HepG2 (cell line): ENCODE measurements around the gene TSEN34. TPM values are rescaled to one million over a fixed set of nuclear protein-coding genes. Genes with fewer than 3 reads are reported as not detected.

ENCODE experiments used
- ATAC-seq: fragments of 200-7000 bp; cut with Tn5 transposase; 3 replicates; pipeline ENCODE4 v1.9.1; 2020; ENCODE audit warnings: mild to moderate bottlenecking, moderate library complexity
- BruUV-seq: library from RNA; stranded (reverse); fragments of 400-500 nt; replicated peaks from 2 replicates; lab custom pipeline; 2021; lab: Mats Ljungman, UMichigan
- CTCF ChIA-PET: fragments of 300-600 bp; formaldehyde crosslinking; extraction: SDS; loops from one replicate; lab custom pipeline; 2021; ENCODE audit warnings: low total read pairs, inconsistent platforms, low intra/inter-chr PET ratio; lab: Yijun Ruan, JAX
- POLR2A ChIA-PET: fragments of 350-600 bp; sonication (Branson Sonifier 250); formaldehyde crosslinking; loops from one replicate; lab custom pipeline; 2020; ENCODE audit warnings: antibody characterized with exemption, inconsistent platforms; lab: Yijun Ruan, JAX
- DNase-seq: peaks from one replicate; pipeline ENCODE4 v3.0.0-alpha.2; 2015; ENCODE audit warnings: low spot score
- FAIRE-seq: peaks from 3 replicates; lab custom pipeline; 2011; peaks lifted over from hg19 to GRCh38; lab: Jason Lieb, UNC
- H2AFZ ChIP-seq: one replicate; pipeline ENCODE4 v1.6.1; 2011; ENCODE audit warnings: low read length, inconsistent platforms
- H3K27ac ChIP-seq: fragments of 300-600 bp; 3 replicates; pipeline ENCODE4 v1.8.0; 2011; ENCODE audit warnings: mixed run types, mild to moderate bottlenecking, mixed read lengths, low read length, inconsistent platforms; ENCODE audit not compliant: insufficient read depth; ENCODE audit errors: extremely low read length
- H3K27me3 ChIP-seq, 2 experiments: fragments of 200-600 bp in 1 of 2; 2 replicates in 1 of 2; 3 replicates in 1 of 2; pipeline versions ENCODE4 v1.6.0 to v1.8.0; 2011; ENCODE audit warnings: low read length in 2 of 2, mild to moderate bottlenecking in 2 of 2, moderate library complexity in 2 of 2, inconsistent platforms in 1 of 2; ENCODE audit not compliant: insufficient read depth in 2 of 2, control insufficient read depth in 1 of 2
- H3K36me3 ChIP-seq, 2 experiments: fragments of 200-600 bp in 1 of 2; replicated peaks in 1 of 2; 2 replicates in 1 of 2; 3 replicates in 1 of 2; pipeline versions ENCODE4 v1.5.1 to v1.8.0; 2011; ENCODE audit warnings: low read length in 2 of 2, inconsistent platforms in 1 of 2; ENCODE audit not compliant: insufficient read depth in 2 of 2, control insufficient read depth in 1 of 2
- H3K4me1 ChIP-seq: 2 replicates; pipeline ENCODE4 v1.5.1; 2012; ENCODE audit warnings: low read length, inconsistent platforms; ENCODE audit not compliant: insufficient read depth
- H3K4me2 ChIP-seq: 2 replicates; pipeline ENCODE4 v1.6.0; 2011; ENCODE audit warnings: low read depth, low read length, inconsistent platforms
- H3K4me3 ChIP-seq, 3 experiments: fragments of 200-600 bp in 1 of 3; sonication (generic), shearing (Covaris generic) in 1 of 3; replicated peaks in 1 of 3; 2 replicates each; pipeline ENCODE4 v1.5.1; 2011 to 2016; ENCODE audit warnings: low read length in 3 of 3, inconsistent platforms in 2 of 3, low read depth in 2 of 3, mild to moderate bottlenecking in 2 of 3, control low read depth in 1 of 3, mixed read lengths in 1 of 3; ENCODE audit not compliant: insufficient read depth in 1 of 3
- H3K79me2 ChIP-seq: one replicate; pipeline ENCODE4 v1.6.1; 2011; ENCODE audit warnings: low read length, inconsistent platforms; ENCODE audit not compliant: insufficient read depth
- H3K9ac ChIP-seq: 2 replicates; pipeline ENCODE4 v1.6.0; 2011; ENCODE audit warnings: mild to moderate bottlenecking, low read depth, low read length, inconsistent platforms; ENCODE audit not compliant: insufficient read depth
- H3K9me3 ChIP-seq: 2 replicates; pipeline ENCODE4 v1.5.1; 2012; ENCODE audit warnings: mild to moderate bottlenecking, low read length
- H4K20me1 ChIP-seq: 2 replicates; pipeline ENCODE4 v1.6.0; 2011; ENCODE audit warnings: inconsistent platforms, mild to moderate bottlenecking, low read length, moderate library complexity; ENCODE audit not compliant: insufficient read depth
- ATF6 ChIP-seq: sonication (generic); formaldehyde crosslinking; conservative IDR thresholded peaks from 2 replicates; pipeline ENCODE4 v1.4.0; 2020; ENCODE audit warnings: missing genetic modification reagents
- BCL3 ChIP-seq: sonication (generic); formaldehyde crosslinking; IDR thresholded peaks from 2 replicates; pipeline ENCODE4 v1.5.1; 2020; ENCODE audit warnings: mild to moderate bottlenecking, missing genetic modification reagents, moderate library complexity
- BCL6 ChIP-seq: IDR thresholded peaks from 2 replicates; pipeline ENCODE4 v1.6.1; 2016; ENCODE audit warnings: missing genetic modification reagents, missing compliant biosample characterization
- FLYWCH1 ChIP-seq: sonication (generic); formaldehyde crosslinking; IDR thresholded peaks from 2 replicates; pipeline ENCODE4 v1.8.1; 2023; ENCODE audit warnings: mild to moderate bottlenecking, missing genetic modification reagents
- NR3C1 ChIP-seq: sonication (generic); formaldehyde crosslinking; IDR thresholded peaks from 2 replicates; pipeline ENCODE4 v1.4.0; 2020; ENCODE audit warnings: missing genetic modification reagents
- PHF5A ChIP-seq: IDR thresholded peaks from one replicate; pipeline ENCODE4 v1.6.1; 2018; ENCODE audit warnings: low read depth, missing genetic modification reagents; ENCODE audit not compliant: unreplicated experiment
- TBL1XR1 ChIP-seq: fragments of 150-350 bp; IDR thresholded peaks from 2 replicates; pipeline ENCODE4 v1.6.1; 2014; ENCODE audit warnings: borderline replicate concordance, low read length; ENCODE audit not compliant: partially characterized antibody
- TIGD3 ChIP-seq: sonication (generic); formaldehyde crosslinking; IDR thresholded peaks from 2 replicates; pipeline ENCODE4 v1.5.1; 2020; ENCODE audit warnings: mild to moderate bottlenecking, missing genetic modification reagents, borderline replicate concordance
- ZBTB49 ChIP-seq: sonication (generic); formaldehyde crosslinking; IDR thresholded peaks from 2 replicates; pipeline ENCODE4 v1.4.0; 2020; ENCODE audit warnings: missing genetic modification reagents, borderline replicate concordance
- ZNF343 ChIP-seq: sonication (generic); formaldehyde crosslinking; IDR thresholded peaks from 2 replicates; pipeline ENCODE4 v1.4.0; 2020; ENCODE audit warnings: mild to moderate bottlenecking, missing genetic modification reagents
- ZNF574 ChIP-seq: sonication (generic); formaldehyde crosslinking; IDR thresholded peaks from 2 replicates; pipeline ENCODE4 v1.4.0; 2020; ENCODE audit warnings: missing genetic modification reagents
- ZNF800 ChIP-seq: sonication (generic); formaldehyde crosslinking; IDR thresholded peaks from 2 replicates; pipeline ENCODE4 v1.4.0; 2020; ENCODE audit warnings: missing genetic modification reagents
- WGBS: methylation state at CpG from one replicate; pipeline ENCODE4 v1.1.6; 2017; ENCODE audit warnings: low lambda C conversion rate; 5-methylcytosine and 5-hydroxymethylcytosine counted together
- in situ Hi-C: cut with HindIII; loops from 2 replicates; pipeline ENCODE4 v1.10.0; 2017; ENCODE audit warnings: low pct_unique_long_range_greater_than_20kb; ENCODE audit not compliant: extremely low pct_ligation_motif_present
- intact Hi-C: fragments of 100-400 bp; cut with micrococcal nuclease; formaldehyde crosslinking; loops from one replicate; pipeline ENCODE4 v1.10.0; 2022; ENCODE audit not compliant: unreplicated experiment
- polyA plus RNA-seq, 8 experiments: library from polyadenylated mRNA; depleted of rRNA in 3 of 8; stranded (reverse) in 7 of 8; unstranded in 1 of 8; fragments of >200 nt; fragmentation: Illumina TruSeq in 4 of 8; extraction: Trizol in 4 of 8; gene quantifications; 2 replicates each; pipeline versions ENCODE4 v1.2.1 to v1.2.3, GENCODE V29; 2011 to 2016; ENCODE audit warnings: low read depth in 4 of 8, missing spikeins in 1 of 8, mixed read lengths in 1 of 8; ENCODE audit not compliant: insufficient read depth in 1 of 8
- total RNA-seq, 5 experiments: library from RNA; depleted of rRNA; stranded (reverse); fragments of >200 nt; fragmentation: Illumina TruSeq; extraction: Trizol; gene quantifications; 2 replicates each; pipeline ENCODE4 v1.2.3, GENCODE V29; 2016; ENCODE audit warnings: low read depth in 1 of 5

The TSEN34 gene
- total and polyA plus RNA-seq, 2 of the 13 experiments (the other 11 are each of a cell fraction or from before 2014, with no cell fraction given), result 55.1 to 65.4 TPM

GRCh38 chr19:54186351-54186750 is 4.8 kb upstream of the TSEN34 start:
- Histone ChIP-seq H2AFZ (no peak overlapping the region), H3K27me3 (no peaks in the 10 kb centered on the region), H3K79me2 (peaks cover 8% of the 10 kb centered on the region), H3K4me1 (peaks cover 23% of the 10 kb centered on the region), H3K9ac (no peak overlapping the region), H3K36me3 (0 out of 5 replicates have a peak, but pooled peaks cover 1 to 12% of the 10 kb centered on the region in 2 experiments), H3K9me3 (no peaks in the 10 kb centered on the region), H3K27ac (no peak overlapping the region), H3K4me3 (no peak overlapping the region), H4K20me1 (no peaks in the 10 kb centered on the region), H3K4me2 (no peak overlapping the region)
- in situ Hi-C loops (no loop called here), intact Hi-C loops (loop anchor here (1.0 kb wide), 1 partner anchor 26 kb away; no protein-coding TSS in a partner anchor)
- CTCF ChIA-PET, result no interaction called here
- POLR2A ChIA-PET, result interaction anchor here (1.5 to 1.6 kb wide), 2 partner anchors 14 to 27 kb away, joined by 5 to 6 read pairs; partner anchors contain the start of genes LENG1 and RPS9
- WGBS, result 87% methylated on average over 8 of the region's 8 CpGs
- FAIRE-seq, result no peak
- ATAC-seq, result no peak
- DNase-seq, result no peak
- no TSS peak for BruUV-seq
- TF ChIP-seq BCL3 (CRISPR knock-in tag), result no peak
- TF ChIP-seq FLYWCH1 (CRISPR knock-in tag), result no peak
- no peak for TF ChIP-seq PHF5A (CRISPR knock-in tag)
- TF ChIP-seq ATF6 (CRISPR knock-in tag), result no peak
- TF ChIP-seq ZNF343, result no peak
- no peak for TF ChIP-seq TBL1XR1
- TF ChIP-seq NR3C1 (CRISPR knock-in tag), result no peak
- TF ChIP-seq TIGD3 (CRISPR knock-in tag), result no peak
- no peak for TF ChIP-seq ZBTB49
- TF ChIP-seq BCL6, result no peak
- no peak for TF ChIP-seq ZNF800
- TF ChIP-seq ZNF574 (CRISPR knock-in tag), result no peak
